HAP-1 (cell line): ENCODE measurements around the gene ZNF768.

Source experiments
- DNase-seq, 2 experiments: peaks; one replicate each; pipeline ENCODE4 v3.0.0-alpha.2; 2016 to 2020; ENCODE audit warnings: low spot score in 2 of 2
- H3K27me3 ChIP-seq: fragments of 250-450 bp; sonication (Bioruptor Pico); 2 replicates; pipeline ENCODE4 v1.5.1; 2020; ENCODE audit warnings: low read depth, mild to moderate bottlenecking, moderate library complexity
- H3K36me3 ChIP-seq: fragments of 250-450 bp; sonication (Bioruptor Pico); replicated peaks from 2 replicates; pipeline ENCODE4 v1.5.1; 2020; ENCODE audit warnings: mild to moderate bottlenecking
- H3K4me1 ChIP-seq: fragments of 250-450 bp; sonication (Bioruptor Pico); 2 replicates; pipeline ENCODE4 v1.5.1; 2020; ENCODE audit warnings: mild to moderate bottlenecking
- H3K4me3 ChIP-seq: fragments of 250-450 bp; sonication (Bioruptor Pico); 2 replicates; pipeline ENCODE4 v1.5.1; 2020; ENCODE audit warnings: mild to moderate bottlenecking, moderate library complexity
- H3K9me3 ChIP-seq: fragments of 250-450 bp; sonication (Bioruptor Pico); 2 replicates; pipeline ENCODE4 v1.5.1; 2020; ENCODE audit warnings: mild to moderate bottlenecking, moderate library complexity
- in situ Hi-C: fragments of 300-500 bp; cut with MboI; formaldehyde crosslinking; loops from 3 replicates; pipeline ENCODE4 v1.14.3; 2020; ENCODE audit warnings: low sequenced_read_pairs, inconsistent platforms, mixed read lengths

The ZNF768 gene

DNA sequence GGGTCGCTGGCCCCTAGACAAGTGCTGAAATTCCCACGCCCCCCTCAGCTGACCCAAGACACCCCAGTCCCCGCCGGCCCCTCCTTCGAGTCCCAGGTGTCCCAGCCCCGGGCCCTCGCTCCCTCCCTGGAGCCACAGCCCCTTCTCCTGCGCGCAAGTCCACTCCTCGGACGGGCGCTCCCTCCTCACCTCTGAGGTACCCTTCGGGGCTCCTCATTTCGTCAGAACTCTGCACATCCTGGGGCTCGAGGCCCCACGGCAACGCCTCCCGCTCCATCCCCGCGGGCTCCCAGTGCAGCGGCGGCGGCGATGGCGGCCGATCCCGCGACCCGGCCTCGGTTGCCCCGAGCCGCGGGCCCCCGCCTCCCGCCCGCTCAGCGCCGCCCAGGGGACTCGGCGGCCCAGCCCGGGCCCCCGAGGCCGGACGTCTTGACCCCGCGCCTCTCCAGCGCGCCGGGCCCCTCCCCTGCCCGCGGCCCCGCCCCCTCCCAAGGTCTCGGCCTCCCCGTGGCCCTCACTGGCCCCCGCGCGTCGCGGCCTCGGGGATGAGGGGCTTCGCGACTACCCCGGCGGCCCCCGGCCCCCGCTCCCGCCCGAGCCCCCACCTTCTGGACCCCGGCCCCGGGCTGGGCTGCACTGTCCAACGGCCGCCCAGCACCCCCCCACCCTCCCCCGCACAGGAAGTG, at the start of gene ZNF768:
ZNF768 (minus strand) TSS at position 430 of the 686 bp plus-strand sequence; CDS start at position 277, 153 bp downstream.
- peaks cover 5% of the 10 kb centered on the region for H3K4me1 ChIP-seq
- DNase-seq: peak in 1 of 2 experiments; percentile 49

DNA sequence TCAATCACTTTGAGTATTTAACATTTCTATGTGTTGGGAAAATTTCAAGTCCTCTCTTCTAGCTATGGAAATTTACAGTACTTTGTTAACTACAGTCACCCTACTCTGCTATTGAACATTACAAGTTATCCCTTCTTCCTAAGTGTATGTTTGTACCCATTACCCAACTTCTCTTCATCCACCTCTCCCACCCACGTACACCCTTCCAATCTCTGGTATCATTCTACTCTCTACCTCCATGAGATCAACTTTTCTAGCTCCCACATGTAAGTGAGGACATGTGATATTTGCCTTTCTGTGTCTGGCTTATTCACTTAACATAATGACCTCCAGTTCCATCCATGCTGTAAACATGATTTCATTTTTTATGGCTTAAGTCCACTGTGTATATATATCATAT, 48.3 kb upstream of the ZNF768 start:
- no peaks in the 10 kb centered on the region for H3K36me3 ChIP-seq
- no peak overlapping the region for H3K4me3 ChIP-seq
- in situ Hi-C loops: loop anchor here (10.0 kb wide), 1 partner anchor 140 kb away; the partner anchor contains the start of gene DCTPP1
- no peaks in the 10 kb centered on the region for H3K27me3 ChIP-seq
- peaks cover 14% of the 10 kb centered on the region for H3K4me1 ChIP-seq
- no peaks in the 10 kb centered on the region for H3K9me3 ChIP-seq
- no peak for DNase-seq

More for the DNA sequence above, at the start of gene ZNF768:
- no peaks in the 10 kb centered on the region for H3K9me3 ChIP-seq
- no peaks in the 10 kb centered on the region for H3K27me3 ChIP-seq
- H3K4me3 ChIP-seq: peak within 1 kb of the TSS; percentile 90
- peaks cover 11% of the 10 kb centered on the region for H3K36me3 ChIP-seq
- in situ Hi-C loops: loop anchor here (10.0 kb wide), 1 partner anchor 91 kb away; the partner anchor contains the start of gene DCTPP1

DNA sequence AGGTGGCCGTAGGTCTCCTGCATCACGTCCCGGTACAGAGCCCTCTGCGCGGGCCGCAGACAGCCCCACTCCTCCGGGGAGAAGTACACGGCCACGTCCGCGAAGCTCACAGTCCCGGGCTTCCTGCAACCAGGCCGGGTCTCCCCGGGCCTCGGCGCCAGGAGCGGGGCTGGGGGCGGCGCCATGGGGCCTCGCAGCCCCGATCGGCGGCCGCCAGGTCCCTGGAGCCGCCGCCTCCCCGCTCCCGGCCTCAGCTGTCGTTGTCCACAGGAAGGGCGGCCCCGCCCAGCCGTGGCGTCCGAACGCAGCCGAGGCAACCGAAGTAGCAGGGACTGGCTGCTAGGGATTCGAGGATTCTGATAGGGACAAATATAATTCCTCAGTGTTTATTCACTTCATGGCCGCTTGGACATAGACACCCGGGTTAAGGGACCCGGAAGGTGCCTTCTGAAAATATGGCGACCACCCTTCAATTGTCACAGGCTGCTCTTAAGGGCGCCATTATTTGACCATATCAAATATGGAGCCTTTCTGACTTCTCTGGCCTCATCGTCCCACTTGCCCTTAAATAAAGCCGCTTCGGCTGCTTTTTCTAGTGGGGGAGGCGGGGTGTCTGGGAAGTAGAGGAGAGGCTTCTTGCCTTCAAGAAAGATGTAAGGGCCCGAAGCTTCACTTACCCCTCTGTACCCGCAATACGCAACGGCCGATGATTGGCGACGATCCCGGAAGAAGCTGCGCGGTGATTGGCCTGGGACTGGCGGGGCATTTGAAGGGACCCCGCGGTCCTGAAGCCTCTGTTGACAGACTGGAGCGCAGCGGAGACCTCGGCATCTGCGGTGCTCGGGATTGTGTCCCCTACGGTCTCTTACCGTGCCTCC, 45.3 kb upstream of the ZNF768 start, which contains the start of gene ZNF688:
ZNF688 (minus strand) TSS at position 270 of the 878 bp plus-strand sequence; CDS start at position 185, 85 bp downstream.
- H3K4me3 ChIP-seq: peak within 1 kb of the TSS; percentile 61
- H3K4me1 ChIP-seq: peaks cover 14% of the 10 kb centered on the region
- in situ Hi-C loops: loop anchor here (10.0 kb wide), 1 partner anchor 137 kb away; the partner anchor contains the start of gene DCTPP1
- H3K9me3 ChIP-seq: no peaks in the 10 kb centered on the region
- peak; percentile 98 to 99 for DNase-seq
- H3K27me3 ChIP-seq: no peaks in the 10 kb centered on the region
- H3K36me3 ChIP-seq: no peaks in the 10 kb centered on the region

DNA sequence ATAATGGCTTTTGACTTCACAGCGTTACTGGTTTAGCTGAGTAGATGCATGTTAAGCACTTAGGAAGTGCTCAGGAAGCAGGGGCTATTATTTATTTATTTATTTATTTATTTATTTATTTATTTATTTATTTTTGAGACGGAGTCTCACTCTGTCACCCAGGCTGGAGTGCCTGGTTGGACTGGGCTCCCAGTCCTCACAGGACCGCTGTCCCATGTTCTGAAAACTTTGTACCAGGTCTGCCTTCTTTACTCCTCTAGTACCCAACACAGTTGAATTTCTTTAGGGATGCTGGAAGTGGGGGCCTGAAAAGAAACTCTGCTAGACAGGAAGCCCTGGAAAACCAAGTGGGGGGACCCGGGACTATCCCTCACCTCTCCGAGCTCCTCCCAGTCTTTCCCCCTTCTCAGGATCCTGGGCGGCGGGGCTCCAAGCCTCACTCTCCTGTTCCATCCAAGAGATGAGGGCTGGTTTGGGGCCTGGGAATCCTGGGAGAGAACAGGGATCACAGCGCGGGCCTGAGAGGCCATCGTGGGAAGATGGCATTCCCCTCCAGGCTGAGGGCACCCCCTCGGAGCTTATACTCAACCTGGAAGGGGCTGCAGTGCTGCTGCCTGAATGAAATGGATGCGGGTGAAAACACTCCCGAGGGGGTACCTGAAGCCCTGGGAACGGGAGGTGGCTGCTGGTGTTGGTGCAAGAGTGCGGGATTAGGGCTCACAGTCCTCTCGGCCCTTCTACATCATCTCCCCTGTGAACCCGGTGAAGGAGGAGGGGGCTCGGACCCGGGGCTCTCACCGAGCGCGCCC, 44.5 kb upstream of the ZNF768 start:
- H3K36me3 ChIP-seq: no peaks in the 10 kb centered on the region
- in situ Hi-C loops: loop anchor here (10.0 kb wide), 1 partner anchor 136 kb away; the partner anchor contains the start of gene DCTPP1
- H3K27me3 ChIP-seq: no peaks in the 10 kb centered on the region
- H3K4me3 ChIP-seq: peak overlapping the region; percentile 61
- peak in 1 of 2 experiments; percentile 42 for DNase-seq
- H3K9me3 ChIP-seq: no peaks in the 10 kb centered on the region
- peaks cover 14% of the 10 kb centered on the region for H3K4me1 ChIP-seq

DNA sequence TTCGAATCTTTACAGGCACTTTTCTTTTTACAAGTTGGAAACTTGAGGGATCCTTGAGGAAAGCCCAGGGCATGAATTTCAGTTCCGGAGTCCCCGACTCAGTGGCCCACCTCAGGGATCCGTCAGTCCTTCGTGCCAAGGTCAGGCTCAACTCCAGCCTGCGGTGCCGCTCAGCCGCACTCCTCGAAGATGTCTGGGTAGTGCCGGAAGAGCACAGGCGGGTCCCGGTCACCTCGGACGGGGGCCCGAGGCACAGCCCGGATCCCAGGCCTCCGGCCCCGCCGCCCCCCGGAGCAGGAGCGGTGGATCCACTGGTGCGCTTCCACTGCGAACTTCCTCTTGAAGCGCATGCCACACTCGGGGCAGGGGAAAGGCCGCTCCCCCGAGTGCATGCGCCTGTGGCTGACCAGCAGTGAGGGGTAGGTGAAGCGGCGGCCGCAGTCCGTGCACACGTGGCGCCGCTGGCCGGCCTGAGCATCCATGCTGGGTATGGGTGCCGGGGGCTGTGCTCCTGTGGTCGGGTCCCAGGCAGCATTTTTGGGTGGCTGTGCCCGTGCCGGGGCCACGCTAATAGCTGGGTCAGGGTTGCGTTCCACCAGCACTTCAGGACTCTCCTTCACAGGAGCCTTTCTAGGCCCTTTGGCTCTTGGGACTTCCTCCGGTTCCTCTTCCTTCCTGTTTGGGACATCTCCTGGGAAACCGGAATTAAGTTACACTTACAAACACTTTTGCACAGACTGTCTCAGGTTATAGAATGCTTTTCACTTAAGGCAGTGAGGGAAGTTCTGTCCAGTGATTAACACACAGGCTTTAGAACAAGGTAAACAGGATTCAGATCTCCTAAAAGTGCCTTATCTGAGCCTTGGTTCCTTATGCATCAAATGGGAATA, 43.6 kb upstream of the ZNF768 start:
- no peaks in the 10 kb centered on the region for H3K36me3 ChIP-seq
- in situ Hi-C loops: loop anchor here (10.0 kb wide), 1 partner anchor 135 kb away; the partner anchor contains the start of gene DCTPP1
- peaks cover 14% of the 10 kb centered on the region for H3K4me1 ChIP-seq
- no peaks in the 10 kb centered on the region for H3K9me3 ChIP-seq
- no peak overlapping the region for H3K4me3 ChIP-seq
- H3K27me3 ChIP-seq: no peaks in the 10 kb centered on the region
- no peak for DNase-seq

DNA sequence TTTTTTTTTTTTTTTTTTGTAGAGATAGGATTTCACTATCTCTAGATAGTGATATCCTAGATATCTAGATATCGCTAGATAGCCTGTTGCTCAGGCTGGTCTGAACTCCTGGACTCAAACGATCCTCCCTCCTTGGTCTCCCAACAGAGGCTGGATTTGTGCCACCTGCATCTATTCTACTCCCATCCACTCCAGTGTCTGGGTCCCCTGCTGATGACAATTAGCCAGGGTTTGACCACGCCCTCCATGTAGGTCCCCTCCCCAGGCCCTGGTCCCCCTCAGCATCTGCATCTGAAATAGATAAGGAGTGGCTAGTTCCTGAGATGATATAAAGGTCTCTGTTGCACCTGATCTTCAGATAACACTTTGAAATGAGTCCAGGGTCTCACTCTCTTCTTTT, 42.9 kb upstream of the ZNF768 start:
- no peaks in the 10 kb centered on the region for H3K27me3 ChIP-seq
- DNase-seq: no peak
- H3K9me3 ChIP-seq: no peaks in the 10 kb centered on the region
- in situ Hi-C loops: no loop called here
- peaks cover 14% of the 10 kb centered on the region for H3K4me1 ChIP-seq
- no peak overlapping the region for H3K4me3 ChIP-seq
- H3K36me3 ChIP-seq: no peaks in the 10 kb centered on the region

DNA sequence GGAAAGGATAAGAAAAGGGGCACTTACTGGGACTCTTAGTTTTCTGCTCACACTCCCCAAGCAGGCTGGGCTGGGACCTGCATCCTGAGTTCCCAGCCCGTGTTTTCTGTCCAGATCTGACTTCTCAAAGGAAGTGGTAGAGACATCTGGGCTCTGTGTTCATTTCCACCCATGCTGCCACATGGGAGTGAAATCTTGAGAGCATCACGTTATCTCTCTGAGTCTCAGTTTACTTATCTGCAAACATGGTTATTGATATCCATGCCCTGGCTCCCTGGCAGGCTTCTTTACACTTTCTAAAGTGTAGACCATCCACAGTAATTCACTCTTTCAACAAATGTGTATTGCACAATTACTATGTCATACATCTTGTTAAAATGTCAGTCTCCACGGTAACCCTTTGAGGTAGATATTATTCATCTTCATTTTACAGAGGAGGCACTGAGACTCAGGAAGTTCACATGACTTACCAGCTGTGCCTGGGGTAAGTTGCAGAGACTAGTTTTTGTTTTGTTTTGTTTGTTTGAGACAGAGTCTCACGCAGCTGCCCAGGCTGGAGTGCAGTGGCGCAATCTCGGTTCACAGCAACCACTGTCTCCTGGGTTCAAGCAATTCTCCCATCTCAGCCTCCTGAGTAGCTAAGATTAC, 41.7 kb upstream of the ZNF768 start:
- no peak for DNase-seq
- Histone ChIP-seq H3K4me1 (peaks cover 9% of the 10 kb centered on the region), H3K9me3 (no peaks in the 10 kb centered on the region), H3K27me3 (no peaks in the 10 kb centered on the region), H3K4me3 (no peak overlapping the region), H3K36me3 (no peaks in the 10 kb centered on the region)
- in situ Hi-C loops: no loop called here

DNA sequence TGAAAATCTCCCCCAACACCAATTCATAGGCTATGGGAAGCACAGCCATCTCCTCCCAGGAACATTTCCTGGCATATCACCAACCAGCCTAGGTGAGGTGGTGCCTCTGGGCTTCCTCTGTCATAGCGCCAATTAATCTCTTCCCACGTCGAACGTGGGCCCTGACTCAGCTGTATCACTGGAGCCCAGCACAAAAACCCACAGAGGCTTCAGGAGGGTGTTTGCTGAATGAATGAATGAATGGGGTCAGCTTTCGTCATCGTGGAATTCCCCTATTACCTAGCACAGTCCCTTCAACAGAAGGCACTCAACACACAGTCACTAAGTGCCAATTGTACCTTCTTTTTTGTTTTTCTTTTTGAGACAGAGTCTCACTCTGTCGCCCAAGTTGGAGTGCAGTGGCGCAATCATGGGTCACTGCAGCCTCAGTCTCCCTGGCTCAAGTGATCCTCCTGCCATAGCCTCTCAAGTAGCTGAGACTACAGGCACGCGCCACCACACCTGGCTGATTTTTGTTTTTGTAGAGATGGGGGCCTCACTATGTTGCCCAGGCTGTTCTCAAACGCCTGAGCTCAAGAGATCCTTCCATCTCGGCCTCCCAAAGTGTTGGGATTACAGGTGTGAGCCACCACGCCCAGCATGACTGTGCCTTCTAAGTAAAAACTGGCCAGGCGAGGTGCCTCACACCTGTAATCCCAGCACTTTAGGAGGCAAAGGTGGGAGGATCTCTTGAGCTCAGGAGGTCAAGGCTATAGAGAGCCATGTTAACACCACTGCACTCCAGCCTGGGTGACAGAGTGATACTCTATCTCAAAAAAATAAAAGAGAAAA, 41.0 kb upstream of the ZNF768 start:
- Histone ChIP-seq H3K4me1 (peaks cover 4% of the 10 kb centered on the region), H3K27me3 (no peaks in the 10 kb centered on the region), H3K4me3 (no peak overlapping the region), H3K36me3 (no peaks in the 10 kb centered on the region), H3K9me3 (no peaks in the 10 kb centered on the region)
- in situ Hi-C loops: no loop called here
- DNase-seq: no peak

DNA sequence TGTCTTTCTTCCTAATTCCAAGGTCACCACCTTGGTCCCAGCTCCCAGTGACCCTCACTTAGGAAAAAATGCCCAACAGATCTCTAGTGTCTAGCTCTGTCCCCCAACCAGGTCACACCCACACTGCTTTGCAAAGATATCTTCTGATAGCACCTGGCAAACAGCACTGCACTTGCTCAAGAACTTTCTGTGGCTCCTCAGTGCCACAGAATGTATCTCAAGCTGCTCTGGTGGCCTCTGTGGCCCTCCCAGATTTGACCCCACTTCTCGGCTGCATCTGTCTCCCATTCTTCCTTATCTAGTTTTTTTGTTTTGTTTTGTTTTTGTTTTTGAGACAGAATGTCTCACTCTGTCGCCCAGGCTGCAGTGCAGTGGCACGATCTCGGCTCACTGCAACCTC, 40.2 kb upstream of the ZNF768 start:
- H3K9me3 ChIP-seq: no peaks in the 10 kb centered on the region

DNA sequence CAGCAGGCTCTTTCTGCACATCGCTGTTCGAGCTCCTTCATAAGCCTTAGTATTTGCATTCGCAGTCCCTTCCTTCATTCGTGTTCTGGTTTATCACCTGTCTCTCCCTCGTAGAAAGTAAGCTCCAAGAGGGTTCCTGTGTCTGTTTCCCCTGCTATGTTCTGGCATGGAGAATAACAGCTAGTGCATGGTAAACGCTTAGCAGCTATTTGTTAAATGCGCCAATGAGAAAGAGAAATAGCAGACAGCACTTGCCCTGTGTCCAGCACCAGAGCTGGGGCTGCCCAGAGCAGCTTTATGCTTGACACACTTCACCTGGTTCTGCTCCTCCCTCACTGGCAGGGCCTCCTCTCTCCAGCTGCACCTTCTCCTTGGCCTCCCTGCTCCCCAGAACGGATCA, 39.6 kb upstream of the ZNF768 start:
- in situ Hi-C loops: no loop called here
- H3K4me3 ChIP-seq: no peak overlapping the region
- no peaks in the 10 kb centered on the region for H3K9me3 ChIP-seq
- H3K27me3 ChIP-seq: no peaks in the 10 kb centered on the region
- peaks cover 2% of the 10 kb centered on the region for H3K4me1 ChIP-seq
- no peak for DNase-seq
- H3K36me3 ChIP-seq: no peaks in the 10 kb centered on the region

More for the DNA sequence above, 40.2 kb upstream of the ZNF768 start:
- no peak for DNase-seq
- in situ Hi-C loops: no loop called here
- no peak overlapping the region for H3K4me3 ChIP-seq
- H3K27me3 ChIP-seq: no peaks in the 10 kb centered on the region
- H3K4me1 ChIP-seq: peaks cover 4% of the 10 kb centered on the region
- no peaks in the 10 kb centered on the region for H3K36me3 ChIP-seq

DNA sequence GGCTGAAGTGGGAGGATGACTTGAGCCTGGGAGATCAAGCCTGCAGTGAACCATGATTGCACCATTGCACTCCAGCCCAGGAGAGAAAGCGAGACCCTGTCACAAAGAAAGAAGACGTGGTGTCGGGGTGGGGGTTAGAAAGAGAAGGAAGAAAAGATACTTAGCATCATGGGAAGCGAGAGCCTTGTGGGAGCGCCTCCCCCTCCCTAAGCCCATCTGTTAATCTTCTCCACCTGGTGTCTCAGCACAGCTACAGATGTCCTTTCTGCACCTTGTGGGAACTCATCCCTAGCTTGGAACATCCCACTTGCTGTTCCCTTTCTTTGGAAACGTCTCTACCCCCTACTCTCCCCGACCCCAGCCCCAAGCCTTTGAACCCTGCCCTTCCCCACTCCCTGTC, 39.2 kb upstream of the ZNF768 start:
- in situ Hi-C loops: no loop called here
- Histone ChIP-seq H3K4me1 (no peaks in the 10 kb centered on the region), H3K27me3 (no peaks in the 10 kb centered on the region), H3K9me3 (no peaks in the 10 kb centered on the region), H3K4me3 (no peak overlapping the region), H3K36me3 (no peaks in the 10 kb centered on the region)
- DNase-seq: no peak
